HG02973 (cell line): ENCODE data around the gene MTOR.
A peak's percentile ranks its signal among the peaks of the same experiment; 100 is the strongest.
"Not testable (repeated sequence)": the region's sequence is repeated elsewhere in the genome, so short reads cannot be mapped to it uniquely, and the experiment has no call there.

Experiments
- ATAC-seq: cut with Tn5 transposase; IDR thresholded peaks from one replicate; pipeline ENCODE4 v1.9.1; 2021; ENCODE audit warnings: moderate library complexity; ENCODE audit not compliant: unreplicated experiment

MTOR gene

DNA sequence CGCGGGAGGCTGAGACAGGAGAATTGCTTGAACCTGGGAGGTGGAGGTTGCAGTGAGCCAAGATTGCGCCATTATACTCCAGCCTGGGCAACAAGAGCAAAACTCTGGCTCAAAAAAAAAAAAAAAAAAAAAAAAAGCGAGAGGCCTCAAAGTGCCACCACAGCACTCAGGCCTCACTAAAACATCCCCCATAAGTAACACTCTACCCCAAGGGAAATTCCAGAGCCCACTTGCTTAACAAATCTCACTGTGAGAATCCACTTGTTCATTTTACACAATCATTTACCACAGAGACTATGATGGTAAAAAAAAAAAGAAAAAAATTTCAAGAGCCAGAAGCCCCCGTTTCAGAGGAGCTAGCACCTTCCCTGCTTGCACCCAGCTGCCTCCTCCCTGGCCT lies 136.4 kb downstream of the MTOR start:
- no peak for ATAC-seq

DNA sequence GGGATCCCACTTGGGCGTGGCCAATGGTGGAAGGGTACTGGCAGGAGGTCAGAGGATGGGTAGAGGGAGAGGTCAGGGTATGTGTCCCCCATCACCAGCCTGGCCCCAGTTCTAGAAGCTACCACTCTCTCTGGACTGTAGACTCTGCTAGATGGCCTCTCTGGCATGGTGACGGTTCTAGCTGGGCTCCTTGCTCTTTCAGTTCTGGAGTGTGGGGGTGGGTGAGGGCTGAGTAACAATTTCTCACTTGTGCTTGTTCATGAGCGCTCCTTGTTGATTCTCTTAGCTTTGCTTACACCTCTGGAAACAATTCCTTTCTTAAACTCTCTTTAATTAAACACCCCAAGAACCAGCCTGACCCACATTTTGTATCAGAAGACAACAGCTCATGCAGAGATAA lies 137.4 kb downstream of the MTOR start:
- ATAC-seq = no peak

DNA sequence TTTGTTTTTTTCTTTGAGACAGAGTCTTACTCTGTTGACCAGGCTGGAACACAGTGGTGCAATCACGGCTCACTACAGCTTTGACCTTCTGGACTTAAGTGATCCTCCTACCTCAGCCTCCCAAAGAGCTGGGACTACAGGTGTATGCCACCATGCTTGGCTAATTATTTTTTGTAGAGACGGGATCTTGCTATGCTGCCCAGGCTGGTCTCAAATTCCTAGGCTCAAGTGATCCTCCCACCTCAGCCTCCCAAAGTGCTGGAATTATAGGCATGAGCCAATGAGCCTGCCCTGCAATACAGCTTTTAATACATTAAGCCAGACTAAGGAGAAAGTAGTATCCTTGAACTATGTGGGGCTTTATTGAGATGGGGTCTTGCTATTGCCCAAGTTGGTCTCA lies 146.0 kb downstream of the MTOR start:
- ATAC-seq = no peak

DNA sequence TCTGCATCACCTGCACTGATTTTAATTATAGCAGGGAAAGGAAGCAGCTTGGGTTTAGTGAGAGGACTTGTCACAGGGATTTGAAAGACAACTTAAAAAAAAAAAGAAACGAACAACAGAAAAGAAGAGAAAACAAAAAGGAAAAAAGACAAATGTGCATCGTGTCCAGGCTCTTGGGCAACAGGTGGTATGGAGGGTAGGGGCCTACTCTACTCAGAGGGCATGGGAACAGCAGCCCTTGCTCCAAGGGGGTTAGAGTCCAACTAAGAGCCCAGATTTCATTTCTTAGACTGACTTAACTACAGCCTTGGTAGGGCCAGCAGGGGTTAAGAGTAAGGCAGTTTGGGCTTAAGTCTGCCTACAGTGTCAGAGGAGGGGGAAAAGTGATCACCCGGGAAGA lies 147.4 kb downstream of the MTOR start:
- ATAC-seq = no peak

DNA sequence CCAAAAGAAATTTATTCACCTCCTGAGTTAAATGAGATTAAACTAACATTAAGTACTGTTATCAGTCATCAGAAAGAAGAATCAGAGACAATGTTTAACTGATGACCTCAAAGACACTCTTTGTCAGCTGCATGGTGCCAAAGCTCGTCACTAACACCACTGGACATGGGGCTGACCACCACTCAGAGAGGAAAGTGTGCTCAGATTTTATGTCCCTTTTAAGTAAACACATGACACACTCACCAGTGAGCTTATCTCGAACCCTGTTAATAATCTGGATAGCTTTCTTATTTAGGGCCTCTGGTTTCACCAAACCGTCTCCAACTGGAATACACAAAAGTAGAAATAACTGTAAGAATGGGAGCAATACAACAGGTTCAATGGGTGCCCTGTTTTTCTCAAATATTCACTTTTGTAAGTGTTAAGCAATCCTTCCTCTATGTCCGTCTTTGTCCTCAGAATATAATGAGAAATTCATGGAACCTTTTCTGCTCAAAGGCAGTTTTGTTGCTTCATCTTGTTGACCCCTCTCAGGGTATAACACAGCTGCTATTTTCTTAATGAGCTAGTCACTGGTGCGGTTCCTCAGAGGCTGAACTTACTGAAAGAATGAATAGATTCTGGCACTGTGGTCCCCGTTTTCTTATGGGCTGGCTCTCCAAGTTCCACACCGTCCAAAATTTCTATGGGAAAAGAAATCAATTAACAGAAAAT lies 153.1 kb downstream of the MTOR start:
- no peak for ATAC-seq

DNA sequence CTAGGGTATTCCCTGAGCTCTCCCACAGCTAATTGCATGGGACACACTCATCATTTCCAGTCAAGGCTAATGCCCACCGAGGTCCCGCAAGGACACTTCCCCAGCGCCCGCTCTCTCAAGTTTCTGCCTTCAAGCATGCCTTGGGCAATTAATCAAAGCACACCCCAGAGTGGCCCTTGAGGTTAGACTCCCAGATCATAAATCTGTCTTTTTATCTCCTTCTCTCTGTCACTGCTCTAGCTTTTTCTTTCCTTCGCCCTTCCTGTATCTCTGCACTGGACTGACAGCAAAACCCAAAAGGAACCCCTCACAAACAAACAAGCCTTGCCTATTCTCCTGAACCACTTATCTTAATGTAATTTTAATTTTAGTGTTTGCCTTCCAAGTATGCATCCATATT lies 154.8 kb downstream of the MTOR start:
- no peak for ATAC-seq

DNA sequence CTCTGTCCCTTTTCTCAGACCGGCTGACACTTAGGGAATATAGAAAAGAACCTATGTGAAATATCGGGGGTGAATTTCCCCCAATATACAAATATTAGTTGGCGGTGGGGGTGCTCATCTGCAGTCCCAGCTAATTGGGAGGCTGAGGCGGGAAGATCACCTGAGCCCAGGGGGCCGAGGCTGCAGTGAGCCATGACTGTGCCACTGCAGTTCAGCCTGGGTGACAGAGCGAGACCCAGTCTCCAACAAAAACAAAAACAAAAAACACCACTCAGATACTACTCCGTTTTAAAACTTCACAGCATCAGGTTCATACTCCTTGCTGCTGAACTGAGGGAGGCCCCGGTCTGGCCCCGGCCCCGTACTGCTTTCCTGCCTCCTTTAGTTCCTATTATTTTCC lies 156.8 kb downstream of the MTOR start:
- no peak for ATAC-seq

DNA sequence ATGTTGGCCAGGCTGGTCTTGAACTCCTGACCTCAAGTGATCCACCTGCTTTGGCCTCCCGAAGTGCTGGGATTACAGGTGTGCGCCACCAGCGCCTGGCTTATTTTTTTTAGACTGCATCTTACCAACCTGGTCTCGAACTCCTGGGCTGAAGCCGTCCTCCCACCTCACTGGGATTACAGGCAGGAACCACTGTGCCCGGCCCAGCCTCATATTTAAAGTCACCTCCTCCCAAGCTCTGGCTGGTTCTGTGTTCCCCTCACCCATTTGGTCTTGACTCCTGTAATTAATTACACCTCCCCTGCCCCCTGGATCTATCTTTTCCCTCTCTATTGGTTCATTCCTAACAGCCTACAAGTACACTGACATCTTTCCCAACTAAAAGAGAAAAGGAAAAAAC lies 161.0 kb downstream of the MTOR start:
- no peak for ATAC-seq

DNA sequence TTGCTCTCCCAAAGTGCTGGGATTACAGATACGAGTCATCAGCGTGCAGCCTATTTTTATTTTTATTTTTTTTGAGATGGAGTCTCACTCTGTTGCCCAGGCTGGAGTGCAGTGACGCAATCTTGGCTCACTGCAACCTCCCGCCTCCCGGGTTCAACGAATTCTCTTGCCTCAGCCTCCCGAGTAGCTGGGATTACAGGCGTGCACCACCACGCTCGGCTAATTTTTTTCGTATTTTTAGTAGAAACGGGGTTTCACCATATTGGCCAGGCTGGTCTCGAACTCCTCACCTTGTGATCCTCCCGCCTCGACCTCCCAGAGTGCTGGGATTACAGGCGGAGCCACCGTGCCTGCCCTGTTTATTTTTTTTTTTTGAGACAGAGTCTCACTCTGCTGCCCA lies 161.5 kb downstream of the MTOR start:
- ATAC-seq = not testable (repeated sequence)

DNA sequence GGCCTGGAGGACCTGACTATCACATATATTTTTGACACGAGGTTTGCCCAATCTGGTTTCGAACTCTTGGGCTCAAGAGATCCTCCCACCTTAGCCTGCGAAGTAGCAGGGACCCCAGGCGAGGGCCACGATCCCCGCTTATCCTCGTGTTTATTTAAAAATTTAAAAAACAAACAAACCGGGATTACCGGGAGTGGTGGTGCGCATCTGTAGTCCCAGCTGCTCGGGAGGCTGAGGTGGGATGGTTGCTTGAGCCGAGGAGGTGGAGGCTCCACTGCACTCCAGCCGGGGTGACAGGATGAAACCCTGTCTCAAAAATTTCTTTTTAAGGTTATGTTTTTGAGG lies 162.2 kb downstream of the MTOR start:
- peak; percentile 4 for ATAC-seq

DNA sequence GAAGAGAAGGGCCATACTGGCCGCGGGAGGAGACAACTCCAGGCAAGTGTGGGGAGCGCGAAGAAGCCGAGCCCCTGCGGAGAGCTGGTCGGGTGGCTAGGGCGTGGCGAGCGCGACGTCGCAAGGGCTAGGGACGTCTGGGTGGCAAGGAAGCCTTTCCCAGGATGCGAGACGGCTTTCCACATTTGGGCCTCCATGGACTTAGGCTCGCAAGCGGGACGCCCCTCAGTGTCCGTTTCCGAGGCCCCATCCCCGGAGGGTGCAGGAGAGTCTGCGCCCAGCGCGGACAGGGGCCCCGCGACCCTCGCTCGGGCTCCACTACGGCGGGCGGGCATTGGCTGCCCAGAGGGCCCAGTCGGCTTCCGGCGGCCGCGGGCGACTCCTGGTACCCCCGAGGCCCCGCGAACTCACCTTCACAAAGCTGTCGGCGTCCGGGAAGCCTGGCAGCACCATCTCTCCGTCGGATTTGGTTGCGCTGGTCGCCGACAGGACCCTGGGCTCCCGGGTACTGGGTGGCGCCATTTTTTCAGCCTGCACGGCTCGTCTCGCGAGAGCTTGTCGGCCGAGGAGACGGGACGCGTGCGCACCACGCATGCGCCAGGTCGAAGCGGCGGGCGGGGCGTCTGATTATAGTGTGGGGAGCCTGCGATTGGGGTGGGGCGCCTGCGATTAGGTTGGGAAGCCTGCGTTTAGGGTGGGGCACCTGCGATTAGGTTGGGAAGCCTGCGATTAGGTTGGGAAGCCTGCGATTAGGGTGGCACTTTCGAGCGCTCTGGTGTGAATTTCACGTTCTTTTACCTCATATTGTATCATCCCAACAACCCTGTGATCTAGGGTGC lies 162.8 kb downstream of the MTOR start, which contains the start of gene EXOSC10:
TSS of gene EXOSC10 (minus strand) at position 560 of the 839 bp plus-strand sequence. CDS start at position 522, 38 bp downstream.
- ATAC-seq = peak; percentile 81

DNA sequence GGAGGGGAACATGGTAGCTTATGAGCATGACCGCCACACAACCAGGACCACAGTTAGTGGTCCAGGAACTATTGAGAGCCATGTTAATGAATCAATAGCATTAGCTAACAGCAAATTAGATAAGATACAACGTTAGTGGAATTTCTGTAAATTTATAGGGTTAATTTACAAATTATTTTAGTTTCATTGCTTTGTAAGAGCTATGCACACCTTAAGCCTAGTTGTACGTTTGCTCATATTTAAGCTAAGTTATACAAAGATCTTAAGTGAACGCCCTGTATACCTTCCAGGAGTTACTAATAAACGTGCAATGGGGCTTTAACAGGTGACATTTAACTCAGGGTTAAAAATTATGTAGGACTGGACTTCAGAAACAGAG lies 163.4 kb downstream of the MTOR start:
- ATAC-seq = no peak

DNA sequence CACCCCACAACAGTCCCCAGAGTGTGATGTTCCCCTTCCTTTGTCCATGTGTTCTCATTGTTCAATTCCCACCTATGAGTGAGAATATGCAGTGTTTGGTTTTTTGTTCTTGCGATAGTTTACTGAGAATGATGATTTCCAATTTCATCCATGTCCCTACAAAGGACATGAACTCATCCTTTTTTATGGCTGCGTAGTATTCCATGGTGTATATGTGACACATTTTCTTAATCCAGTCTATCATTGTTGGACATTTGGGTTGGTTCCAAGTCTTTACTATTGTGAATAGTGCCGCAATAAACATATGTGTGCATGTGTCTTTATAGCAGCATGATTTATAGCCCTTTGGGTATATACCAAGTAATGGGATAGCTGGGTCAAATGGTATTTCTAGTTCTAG lies 178.6 kb downstream of the MTOR start:
- not testable (repeated sequence) for ATAC-seq

DNA sequence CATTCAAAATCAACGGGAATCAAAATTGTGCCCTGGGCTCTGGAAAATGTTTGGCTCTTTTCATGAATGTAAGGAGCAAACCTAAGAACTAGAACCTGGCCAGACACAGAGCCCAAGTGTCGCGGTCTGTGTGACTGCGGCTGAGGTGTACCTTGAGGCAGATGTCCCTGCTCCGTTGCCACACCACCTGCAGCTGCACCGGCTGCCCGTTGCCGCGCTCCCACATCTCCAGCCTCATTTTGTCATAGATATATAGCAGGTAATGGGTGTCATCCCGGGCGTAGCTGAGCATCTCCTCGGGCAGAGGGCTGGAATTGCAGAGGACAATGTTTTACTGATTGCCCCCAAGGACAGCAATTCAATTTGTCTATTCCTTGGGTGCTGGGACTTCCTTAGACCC lies 181.4 kb downstream of the MTOR start:
- no peak for ATAC-seq

DNA sequence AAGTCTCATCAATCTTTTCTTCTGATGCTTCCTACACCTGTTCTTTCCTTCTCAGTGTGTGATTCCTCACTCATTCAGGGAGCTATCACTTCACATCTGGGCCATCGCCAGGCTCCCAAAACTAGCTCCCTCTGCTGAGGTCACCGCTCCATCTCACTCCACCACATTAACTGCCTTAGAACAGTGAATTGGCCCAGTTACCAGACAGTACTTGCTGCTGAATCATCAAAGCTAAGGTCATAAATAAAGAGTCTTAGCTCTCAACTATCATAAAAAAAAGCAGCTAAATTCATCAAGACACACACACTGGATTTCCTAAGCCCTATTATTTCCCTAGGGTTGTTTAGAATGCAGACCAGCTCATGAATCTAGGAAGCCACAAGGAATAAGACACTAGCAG lies 183.7 kb downstream of the MTOR start:
- ATAC-seq = no peak

DNA sequence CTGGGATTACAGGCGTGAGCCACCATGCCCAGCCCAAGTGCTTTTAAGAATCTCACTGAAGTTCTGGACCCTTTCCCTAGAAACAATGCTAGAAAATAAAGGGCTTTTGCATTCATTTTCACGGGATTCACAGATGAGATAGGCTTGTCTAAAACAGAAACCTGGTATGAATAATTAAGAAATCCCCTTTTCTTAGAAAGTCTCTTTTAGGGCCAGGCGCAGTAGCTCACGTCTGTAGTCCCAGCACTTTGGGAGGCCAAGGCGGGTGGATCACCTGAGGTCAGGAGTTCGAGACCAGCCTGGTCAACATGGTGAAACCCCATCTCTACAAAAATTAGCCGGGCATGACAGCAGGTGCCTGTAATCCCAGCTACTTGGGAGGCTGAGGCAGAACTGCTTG lies 189.0 kb downstream of the MTOR start:
- ATAC-seq = not testable (repeated sequence)

DNA sequence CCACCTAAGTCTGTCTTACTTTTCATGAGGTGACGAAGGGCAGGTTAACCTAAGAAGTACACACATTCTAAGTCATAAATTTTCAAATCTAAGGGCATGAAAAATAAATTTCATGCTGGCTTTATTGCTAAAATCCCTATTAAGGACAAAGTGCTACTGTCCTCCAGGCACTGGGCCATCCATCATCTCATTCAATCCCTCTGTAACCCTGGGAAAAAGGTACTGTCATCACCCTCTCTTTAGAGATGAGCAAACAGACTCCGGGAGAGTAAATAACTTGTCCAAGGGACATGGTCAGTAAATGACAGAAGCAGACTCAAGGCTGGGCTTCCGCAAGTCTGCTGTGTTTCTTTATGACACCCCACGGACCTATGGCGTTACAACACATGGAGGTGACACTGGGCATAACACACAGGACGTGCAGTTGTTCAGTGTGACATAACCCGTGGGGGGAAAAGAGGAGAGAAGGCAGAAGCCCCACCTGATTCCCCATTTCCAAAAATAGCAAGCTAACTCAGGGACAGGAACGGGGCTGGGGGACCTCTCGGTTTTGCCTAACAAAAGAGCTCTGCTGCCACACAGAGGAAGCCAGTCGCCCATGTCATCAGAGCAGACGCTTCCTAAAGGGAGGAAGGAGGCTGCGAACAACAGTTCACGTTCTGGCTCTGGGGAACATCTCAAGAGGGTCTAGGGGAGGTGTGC lies 190.0 kb downstream of the MTOR start:
- no peak for ATAC-seq

DNA sequence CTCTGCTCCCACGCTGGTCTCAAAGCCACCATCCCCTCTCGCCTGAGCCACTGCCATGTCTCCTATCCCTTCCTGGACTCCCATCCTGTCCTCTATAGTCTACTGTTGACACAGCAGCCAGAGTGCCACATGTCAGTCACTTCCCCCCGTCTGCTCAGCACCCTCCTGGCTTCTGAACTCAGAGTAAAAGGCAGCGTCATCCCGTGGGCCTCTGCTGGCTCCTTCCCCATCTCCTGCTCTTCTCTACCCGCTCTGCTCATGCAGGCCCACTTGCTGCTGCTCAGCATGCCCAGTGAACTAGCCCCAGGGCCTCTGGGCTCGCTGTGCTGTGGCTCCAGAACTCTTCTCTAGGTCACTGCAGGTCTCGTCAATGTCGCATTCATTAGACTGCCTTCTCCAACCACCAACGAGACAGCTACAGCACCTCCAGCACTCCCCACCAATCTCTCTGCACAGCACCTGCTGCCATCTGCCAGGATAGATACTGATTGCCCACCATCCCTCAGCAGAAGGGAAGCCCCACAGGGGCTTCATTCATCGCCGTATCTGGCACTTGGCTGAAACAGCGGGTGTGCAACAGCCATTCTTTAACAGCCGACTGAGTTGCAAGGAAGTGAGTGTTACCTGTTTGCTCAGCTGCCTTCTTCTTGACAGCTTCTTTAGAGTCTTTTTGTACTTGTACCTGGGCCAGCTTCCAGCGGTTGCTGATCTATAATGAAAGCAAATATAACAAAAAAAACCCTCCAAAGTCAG lies 190.7 kb downstream of the MTOR start:
- no peak for ATAC-seq

DNA sequence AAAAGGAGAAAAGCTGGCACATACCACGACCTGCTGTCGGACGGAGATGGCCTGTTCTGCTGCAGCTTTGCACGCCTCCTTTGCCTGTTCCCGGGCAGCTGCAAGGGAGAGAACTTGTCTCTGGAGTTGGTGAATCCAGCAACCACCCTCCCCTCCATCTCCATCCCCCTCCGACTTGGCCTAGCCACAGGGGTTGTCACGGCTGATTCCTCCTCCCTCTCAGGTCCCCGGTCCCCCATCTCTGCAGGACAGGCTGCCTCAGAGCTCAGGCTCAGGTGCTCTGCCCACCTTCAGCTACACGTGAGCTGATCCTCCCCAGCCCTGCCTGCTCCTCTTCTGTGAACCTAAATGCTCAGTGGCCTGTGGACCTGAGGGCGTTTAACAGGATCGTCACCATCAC lies 191.5 kb downstream of the MTOR start:
- ATAC-seq = no peak

DNA sequence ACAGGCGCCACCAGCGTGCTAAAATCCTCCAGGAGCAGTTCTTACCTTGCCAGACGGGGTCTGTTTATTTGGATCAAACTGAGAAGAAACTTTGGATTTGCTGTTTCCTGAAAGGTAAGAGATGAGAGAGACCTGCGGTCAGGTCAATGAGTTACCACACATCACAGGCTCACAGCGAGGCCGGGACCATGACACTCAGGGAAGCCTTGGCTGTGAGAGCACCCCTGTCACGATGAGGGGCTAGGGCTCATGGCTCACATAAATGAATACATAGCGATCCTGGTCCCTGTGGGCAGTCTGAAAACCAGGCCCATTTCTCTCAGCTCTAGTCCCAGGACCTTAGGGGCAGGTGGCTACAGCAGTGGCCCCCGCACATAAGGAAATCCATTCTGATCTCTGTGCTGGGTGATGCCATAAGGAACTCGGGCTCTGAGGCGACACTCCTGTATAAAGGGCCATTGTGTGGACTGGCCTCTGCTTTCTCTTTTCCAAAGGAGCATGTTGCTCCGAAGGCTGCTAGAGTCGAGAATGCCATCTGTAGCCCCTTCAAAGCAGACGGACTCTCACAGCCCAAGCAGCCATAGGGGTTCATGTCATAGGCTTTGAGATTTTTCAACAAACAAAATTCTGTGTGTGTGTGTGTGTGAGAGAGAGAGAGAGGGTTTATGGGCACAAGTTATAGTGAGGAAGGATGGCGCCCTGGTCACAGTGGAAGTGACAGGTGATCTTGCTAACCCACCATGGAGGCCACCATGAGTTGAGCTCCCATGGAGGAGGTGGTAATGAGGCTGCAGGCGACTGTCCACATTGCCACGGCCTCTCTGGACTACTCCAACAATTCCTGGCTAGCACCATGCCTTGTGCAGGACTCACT lies 193.5 kb downstream of the MTOR start:
- ATAC-seq = no peak
